Uterus (tissue), 2 donors: ENCODE data around the gene DNAH6.

Experiments used
- POLR2A ChIP-seq, 2 donors: fragments of 450-650 bp; IDR thresholded peaks; one replicate each; pipeline ENCODE4 v1.6.1; 2016; ENCODE audit warnings: antibody characterized with exemption in 2 of 2, mild to moderate bottlenecking in 1 of 2, moderate library complexity in 1 of 2
- TF ChIP-seq, protein P1 (sequence below), 4 experiments: fragments of 200-600 bp in 2 of 4; fragments of 450-650 bp in 2 of 4; sonication (generic) in 2 of 4; IDR thresholded peaks; one replicate each; pipeline ENCODE4 v1.5.1; 2016 to 2019; ENCODE audit warnings: antibody characterized with exemption in 4 of 4, mild to moderate bottlenecking in 2 of 4, moderate library complexity in 1 of 4

DNA sequence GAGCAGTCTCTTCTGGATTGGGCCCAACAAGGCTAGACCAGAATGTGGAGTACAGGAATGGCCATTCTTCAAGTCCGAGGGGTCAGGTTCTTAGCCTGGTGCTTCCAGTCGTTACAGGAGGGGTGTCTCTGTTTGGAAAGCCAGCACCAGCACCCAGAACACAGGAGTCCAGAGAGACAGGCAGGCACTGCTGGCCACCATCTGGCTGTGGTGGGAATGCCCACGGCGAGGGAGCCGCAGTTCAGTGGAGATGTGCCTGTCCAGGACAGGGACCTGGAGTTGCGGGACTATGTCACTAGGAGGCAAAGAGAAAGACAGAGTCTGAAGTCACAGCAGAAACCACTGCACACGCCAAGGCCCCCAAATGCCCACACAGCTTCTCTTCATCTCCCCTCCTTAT, 305.5 kb downstream of the DNAH6 start:
- TF ChIP-seq, protein P1, sequence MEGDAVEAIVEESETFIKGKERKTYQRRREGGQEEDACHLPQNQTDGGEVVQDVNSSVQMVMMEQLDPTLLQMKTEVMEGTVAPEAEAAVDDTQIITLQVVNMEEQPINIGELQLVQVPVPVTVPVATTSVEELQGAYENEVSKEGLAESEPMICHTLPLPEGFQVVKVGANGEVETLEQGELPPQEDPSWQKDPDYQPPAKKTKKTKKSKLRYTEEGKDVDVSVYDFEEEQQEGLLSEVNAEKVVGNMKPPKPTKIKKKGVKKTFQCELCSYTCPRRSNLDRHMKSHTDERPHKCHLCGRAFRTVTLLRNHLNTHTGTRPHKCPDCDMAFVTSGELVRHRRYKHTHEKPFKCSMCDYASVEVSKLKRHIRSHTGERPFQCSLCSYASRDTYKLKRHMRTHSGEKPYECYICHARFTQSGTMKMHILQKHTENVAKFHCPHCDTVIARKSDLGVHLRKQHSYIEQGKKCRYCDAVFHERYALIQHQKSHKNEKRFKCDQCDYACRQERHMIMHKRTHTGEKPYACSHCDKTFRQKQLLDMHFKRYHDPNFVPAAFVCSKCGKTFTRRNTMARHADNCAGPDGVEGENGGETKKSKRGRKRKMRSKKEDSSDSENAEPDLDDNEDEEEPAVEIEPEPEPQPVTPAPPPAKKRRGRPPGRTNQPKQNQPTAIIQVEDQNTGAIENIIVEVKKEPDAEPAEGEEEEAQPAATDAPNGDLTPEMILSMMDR (IDR thresholded peaks at IDR 0.05) = no peak
- TF ChIP-seq POLR2A (IDR thresholded peaks at IDR 0.05) = no peak
